ENCODE measurements around the gene HEBP1.

Gene HEBP1

GRCh38 chr12:12990700-12991468, 9.2 kb downstream of the HEBP1 start:
- peak; percentile 43 for DNase-seq

GRCh38 chr12:12987421-12987820, 12.6 kb downstream of the HEBP1 start:
- DNase-seq: no peak

GRCh38 chr12:12986775-12987331, 13.2 kb downstream of the HEBP1 start:
- DNase-seq: no peak

GRCh38 chr12:12985817-12986408, 14.2 kb downstream of the HEBP1 start:
- no peak for DNase-seq

GRCh38 chr12:12984149-12984548, 15.9 kb downstream of the HEBP1 start:
- DNase-seq: no peak

- DNase-seq: peak; percentile 59
Measured at GRCh38 chr12:12983420-12984035, 16.5 kb downstream of the HEBP1 start.

- DNase-seq: no peak
Measured at GRCh38 chr12:12982331-12982730, 17.7 kb downstream of the HEBP1 start.

- peak; percentile 95 for DNase-seq
Measured at GRCh38 chr12:12979731-12980259, 20.3 kb downstream of the HEBP1 start.

- peak; percentile 15 for DNase-seq
Measured at GRCh38 chr12:12979126-12979525, 20.9 kb downstream of the HEBP1 start.

GRCh38 chr12:12977231-12977630, 22.8 kb downstream of the HEBP1 start:
- DNase-seq: no peak

- peak; percentile 92 for DNase-seq
Measured at GRCh38 chr12:12976366-12976765, 23.7 kb downstream of the HEBP1 start.

- peak; percentile 48 for DNase-seq
Measured at GRCh38 chr12:12975322-12976077, 24.6 kb downstream of the HEBP1 start.

- no peak for DNase-seq
Measured at GRCh38 chr12:12974211-12974610, 25.9 kb downstream of the HEBP1 start.

- no peak for DNase-seq
Measured at GRCh38 chr12:12973019-12973418, 27.0 kb downstream of the HEBP1 start.

- DNase-seq: no peak
Measured at GRCh38 chr12:12965836-12966235, 34.2 kb downstream of the HEBP1 start.

GRCh38 chr12:12964255-12964654, 35.8 kb downstream of the HEBP1 start:
- DNase-seq: no peak

GRCh38 chr12:12960639-12961209, 39.3 kb downstream of the HEBP1 start:
- no peak for DNase-seq

GRCh38 chr12:12958886-12959285, 41.2 kb downstream of the HEBP1 start:
- no peak for DNase-seq

- DNase-seq: no peak
Measured at GRCh38 chr12:12954878-12955625, 45.0 kb downstream of the HEBP1 start.

GRCh38 chr12:12954356-12954755, 45.7 kb downstream of the HEBP1 start:
- DNase-seq: peak; percentile 35

- DNase-seq: no peak
Measured at GRCh38 chr12:12952036-12952435, 48.0 kb downstream of the HEBP1 start, which contains the start of gene GPRC5D. Gene GPRC5D, minus strand, starts transcription at chr12:12952170. Its CDS starts 1,786 bp downstream, at chr12:12950384.

GRCh38 chr12:12951504-12951903, 48.6 kb downstream of the HEBP1 start:
- no peak for DNase-seq
